IMR-90 (cell line): ENCODE results near the gene CHCT1. TPM values are rescaled to one million over a fixed set of nuclear protein-coding genes. Genes with fewer than 3 reads are reported as not detected.

Experiments
- ATAC-seq: fragments of 200-7000 bp; cut with Tn5 transposase; 2 replicates; pipeline ENCODE4 v1.9.1; 2020; ENCODE audit warnings: low read depth, mild to moderate bottlenecking, moderate library complexity
- BruUV-seq: library from RNA; stranded (reverse); fragments of 400-500 nt; replicated peaks from 2 replicates; lab custom pipeline; 2021; lab: Mats Ljungman, UMichigan
- CTCF ChIA-PET: fragments of 300-600 bp; formaldehyde crosslinking; extraction: SDS; loops from one replicate; lab custom pipeline; 2021; ENCODE audit warnings: antibody characterized with exemption; lab: Yijun Ruan, JAX
- POLR2A ChIA-PET: fragments of 300-600 bp; sonication (Branson Sonifier 250); formaldehyde crosslinking; loops from one replicate; lab custom pipeline; 2022; ENCODE audit warnings: antibody characterized with exemption; ENCODE audit not compliant: unreplicated experiment; lab: Charles Lee
- DNase-seq: peaks from one replicate; pipeline ENCODE4 v3.0.0; 2013
- H2AFZ ChIP-seq: replicated peaks from 2 replicates; pipeline ENCODE3; 2013; ENCODE audit warnings: low read length, mild to moderate bottlenecking; ENCODE audit not compliant: poor library complexity
- H2AK5ac ChIP-seq: 2 replicates; pipeline ENCODE4 v1.6.1; 2013; ENCODE audit warnings: low read depth, low read length, inconsistent platforms
- H2AK9ac ChIP-seq: replicated peaks from 2 replicates; pipeline ENCODE3; 2013; ENCODE audit warnings: mild to moderate bottlenecking, low read depth, low read length, moderate library complexity; ENCODE audit not compliant: poor library complexity
- H2BK120ac ChIP-seq: 2 replicates; pipeline ENCODE4 v1.6.1; 2013; ENCODE audit warnings: low read depth, low read length, inconsistent platforms
- H2BK15ac ChIP-seq: 3 replicates; pipeline ENCODE4 v1.6.1; 2013; ENCODE audit warnings: low read depth, low read length, inconsistent platforms
- H2BK20ac ChIP-seq: 2 replicates; pipeline ENCODE4 v1.6.1; 2013; ENCODE audit warnings: low read depth, mild to moderate bottlenecking, inconsistent platforms, low read length, moderate library complexity
- H2BK5ac ChIP-seq: 2 replicates; pipeline ENCODE4 v1.6.1; 2013; ENCODE audit warnings: mild to moderate bottlenecking, low read depth, low read length, inconsistent platforms; ENCODE audit not compliant: poor library complexity, severe bottlenecking
- H3K14ac ChIP-seq: replicated peaks from 2 replicates; pipeline ENCODE4 v1.6.1; 2013; ENCODE audit warnings: low read depth, low read length, inconsistent platforms
- H3K18ac ChIP-seq: 2 replicates; pipeline ENCODE4 v1.6.1; 2013; ENCODE audit warnings: low read depth, low read length, control low read depth
- H3K23ac ChIP-seq: 2 replicates; pipeline ENCODE4 v1.6.1; 2013; ENCODE audit warnings: low read depth, low read length, inconsistent platforms
- H3K27ac ChIP-seq: 2 replicates; pipeline ENCODE4 v1.5.1; 2013; ENCODE audit warnings: mild to moderate bottlenecking, control low read depth, low read length; ENCODE audit not compliant: insufficient read depth
- H3K27me3 ChIP-seq: 2 replicates; pipeline ENCODE4 v1.6.1; 2013; ENCODE audit warnings: low read length; ENCODE audit not compliant: control insufficient read depth, insufficient read depth
- H3K36me3 ChIP-seq: 2 replicates; pipeline ENCODE4 v1.6.1; 2013; ENCODE audit warnings: low read length, mixed read lengths; ENCODE audit not compliant: control insufficient read depth, insufficient read depth
- H3K4ac ChIP-seq: 2 replicates; pipeline ENCODE4 v1.6.1; 2013; ENCODE audit warnings: low read depth, low read length, inconsistent platforms
- H3K4me1 ChIP-seq: 2 replicates; pipeline ENCODE4 v1.6.1; 2013; ENCODE audit warnings: low read length, mixed read lengths; ENCODE audit not compliant: control insufficient read depth, insufficient read depth
- H3K4me2 ChIP-seq: 2 replicates; pipeline ENCODE4 v1.6.1; 2013; ENCODE audit warnings: low read depth, mild to moderate bottlenecking, control low read depth, low read length, moderate library complexity
- H3K4me3 ChIP-seq: 2 replicates; pipeline ENCODE4 v1.5.1; 2013; ENCODE audit warnings: low read depth, mild to moderate bottlenecking, control low read depth, low read length, moderate library complexity; ENCODE audit not compliant: insufficient read depth
- H3K56ac ChIP-seq: 2 replicates; pipeline ENCODE4 v1.6.1; 2013; ENCODE audit warnings: low read length, inconsistent platforms; ENCODE audit not compliant: insufficient read depth; ENCODE audit errors: extremely low read depth
- H3K79me1 ChIP-seq, 2 experiments: 2 replicates each; pipeline ENCODE4 v1.6.1; 2013; ENCODE audit warnings: low read length in 2 of 2, inconsistent platforms in 1 of 2, low read depth in 1 of 2
- H3K9ac ChIP-seq: 2 replicates; pipeline ENCODE4 v1.6.1; 2013; ENCODE audit warnings: low read depth, low read length, control low read depth
- H3K9me1 ChIP-seq: 2 replicates; pipeline ENCODE4 v1.6.1; 2013; ENCODE audit warnings: low read length, inconsistent platforms; ENCODE audit not compliant: insufficient read depth
- H3K9me3 ChIP-seq: 2 replicates; pipeline ENCODE4 v1.6.1; 2013; ENCODE audit warnings: low read length; ENCODE audit not compliant: control insufficient read depth, insufficient read depth
- H4K20me1 ChIP-seq: 2 replicates; pipeline ENCODE4 v1.6.1; 2013; ENCODE audit warnings: low read length, inconsistent platforms; ENCODE audit not compliant: insufficient read depth
- H4K5ac ChIP-seq: 2 replicates; pipeline ENCODE4 v1.6.1; 2013; ENCODE audit warnings: mild to moderate bottlenecking, low read depth, low read length, control low read depth
- H4K8ac ChIP-seq, 2 experiments: 2 replicates each; pipeline ENCODE4 v1.6.1; 2013; ENCODE audit warnings: low read depth in 2 of 2, low read length in 2 of 2, control low read depth in 1 of 2, inconsistent platforms in 1 of 2
- H4K91ac ChIP-seq: 2 replicates; pipeline ENCODE4 v1.6.1; 2013; ENCODE audit warnings: low read depth, low read length, inconsistent platforms; ENCODE audit not compliant: insufficient read depth
- CTCF ChIP-seq: conservative IDR thresholded peaks from 2 replicates; pipeline ENCODE4 v1.5.1; 2012; ENCODE audit warnings: mild to moderate bottlenecking, low read depth, low read length, improper control_type of control experiment
- WGBS, 2 experiments: methylation state at CpG; one replicate each; pipeline versions ENCODE4 v1.1.5 to v1.1.7; 2013; ENCODE audit warnings: missing lambda C conversion rate in 2 of 2; ENCODE audit not compliant: insufficient read length in 1 of 2; ENCODE audit errors: extremely low coverage in 2 of 2; 5-methylcytosine and 5-hydroxymethylcytosine counted together
- dilution Hi-C: fragments of 300-500 bp; cut with HindIII; formaldehyde crosslinking; loops from one replicate; pipeline ENCODE4 v1.14.3; 2018; ENCODE audit warnings: low sequenced_read_pairs; ENCODE audit not compliant: unreplicated experiment
- in situ Hi-C: fragments of 300-500 bp; cut with MboI; formaldehyde crosslinking; loops from 3 replicates; pipeline ENCODE4 v1.14.3; 2019; ENCODE audit warnings: low sequenced_read_pairs, inconsistent platforms, mixed read lengths
- intact Hi-C: fragments of 100-400 bp; cut with micrococcal nuclease; formaldehyde crosslinking; loops from 2 replicates; pipeline ENCODE4 v1.10.0; 2022
- polyA plus RNA-seq, 3 experiments: library from polyadenylated mRNA; depleted of rRNA; stranded (reverse); fragments of >200 nt; gene quantifications; 2 replicates each; pipeline ENCODE4 v1.2.3, GENCODE V29; 2012; ENCODE audit warnings: low replicate concordance in 1 of 3
- total RNA-seq: library from RNA; depleted of rRNA; stranded (reverse); fragments of >200 nt; gene quantifications from 2 replicates; pipeline ENCODE4 v1.2.3, GENCODE V29; 2012

The CHCT1 gene
- total and polyA plus RNA-seq, 2 of the 4 experiments (the other 2 are of a cell fraction): not detected

GRCh38 chr17:60457148-60457547, 34.9 kb downstream of the CHCT1 start:
- no peak overlapping the region for H2AFZ ChIP-seq
- H2BK20ac ChIP-seq: no peak overlapping the region
- H3K4me2 ChIP-seq: no peak overlapping the region
- no peak overlapping the region for H4K5ac ChIP-seq
- no peak overlapping the region for H3K27ac ChIP-seq
- ChIA-PET POLR2A (no interaction called here), CTCF (no interaction called here)
- H3K9me1 ChIP-seq: no peaks in the 10 kb centered on the region
- H2AK5ac ChIP-seq: no peak overlapping the region
- no peak overlapping the region for H4K8ac ChIP-seq
- no peak overlapping the region for H3K56ac ChIP-seq
- no CpG with 5 or more reads among the region's 2 CpGs for WGBS, 2 experiments
- ATAC-seq: no peak
- BruUV-seq: no TSS peak
- H3K14ac ChIP-seq: no peak overlapping the region
- dilution Hi-C loops: no loop called here
- intact Hi-C loops: no loop called here
- no peak overlapping the region for H2BK5ac ChIP-seq
- H3K23ac ChIP-seq: no peak overlapping the region
- TF ChIP-seq CTCF: no peak
- in situ Hi-C loops: no loop called here
- H3K4me3 ChIP-seq: no peak overlapping the region
- DNase-seq: no peak
- H3K9ac ChIP-seq: no peak overlapping the region
- H3K27me3 ChIP-seq: no peaks in the 10 kb centered on the region
- peaks cover 15 to 17% of the 10 kb centered on the region in 2 experiments for H3K79me1 ChIP-seq
- H3K4me1 ChIP-seq: no peaks in the 10 kb centered on the region
- H3K9me3 ChIP-seq: 0 out of 2 replicates have a peak, but pooled peaks cover 2% of the 10 kb centered on the region
- no peak overlapping the region for H4K91ac ChIP-seq
- no peak overlapping the region for H2BK15ac ChIP-seq
- H3K4ac ChIP-seq: no peak overlapping the region
- no peak overlapping the region for H3K18ac ChIP-seq
- no peaks in the 10 kb centered on the region; the same call in 1 of the 2 replicates for H4K20me1 ChIP-seq
- H2AK9ac ChIP-seq: no peak overlapping the region
- peaks cover 40% of the 10 kb centered on the region for H3K36me3 ChIP-seq
- no peak overlapping the region for H2BK120ac ChIP-seq
